ENCODE data around the gene AFF4.
"Not testable (repeated sequence)": the region's sequence is repeated elsewhere in the genome, so short reads cannot be mapped to it uniquely, and the experiment has no call there.

Gene AFF4

GRCh38 chr5:132883261-132883834, 80.1 kb downstream of the AFF4 start:
- peak; percentile 27 to 54 for DNase-seq

- DNase-seq = no peak
These were observed 85.5 kb downstream of the AFF4 start for GRCh38 chr5:132877938-132878337.

GRCh38 chr5:132877466-132877865, 86.0 kb downstream of the AFF4 start:
- DNase-seq = no peak

GRCh38 chr5:132876020-132876759, 87.2 kb downstream of the AFF4 start:
- DNase-seq = no peak

- DNase-seq = no peak
These were observed 89.5 kb downstream of the AFF4 start for GRCh38 chr5:132873930-132874271.

GRCh38 chr5:132873119-132873929, 90.1 kb downstream of the AFF4 start, which contains the start of gene LEAP2:
LEAP2 (plus strand) TSS chr5:132873668; CDS start chr5:132873695, 27 bp downstream.
- DNase-seq = no peak

GRCh38 chr5:132872788-132873118, 90.7 kb downstream of the AFF4 start:
- no peak for DNase-seq

- no peak for DNase-seq
These were observed 91.8 kb downstream of the AFF4 start for GRCh38 chr5:132871459-132872284.

GRCh38 chr5:132870801-132871200, 92.6 kb downstream of the AFF4 start:
- DNase-seq = no peak

GRCh38 chr5:132868754-132869153, 94.7 kb downstream of the AFF4 start:
- DNase-seq = no peak

GRCh38 chr5:132867046-132867451, 96.4 kb downstream of the AFF4 start:
- no peak for DNase-seq

- DNase-seq = peak; percentile 97 to 98
These were observed 96.9 kb downstream of the AFF4 start, which contains the start of the genes GDF9 and UQCRQ for GRCh38 chr5:132866342-132867045. GDF9 (minus strand) TSS chr5:132866469; CDS start chr5:132864533, 1,936 bp downstream. UQCRQ (plus strand) TSS chr5:132866642; CDS start chr5:132866882, 240 bp downstream.

GRCh38 chr5:132865668-132866341, 97.6 kb downstream of the AFF4 start:
- DNase-seq = no peak

- no peak for DNase-seq
These were observed 102.7 kb downstream of the AFF4 start for GRCh38 chr5:132860742-132861141.

GRCh38 chr5:132859889-132860437, 103.5 kb downstream of the AFF4 start:
- no peak for DNase-seq

GRCh38 chr5:132856011-132856410, 107.4 kb downstream of the AFF4 start:
- DNase-seq = no peak

- not testable (repeated sequence) for DNase-seq
These were observed 108.4 kb downstream of the AFF4 start for GRCh38 chr5:132854992-132855391.

- DNase-seq = no peak
These were observed 109.1 kb downstream of the AFF4 start for GRCh38 chr5:132854301-132854700.

GRCh38 chr5:132853790-132854189, 109.6 kb downstream of the AFF4 start:
- DNase-seq = no peak

GRCh38 chr5:132853323-132853722, 110.1 kb downstream of the AFF4 start:
- DNase-seq = no peak

- DNase-seq = no peak
These were observed 113.4 kb downstream of the AFF4 start for GRCh38 chr5:132850066-132850465.
